Breast epithelium (tissue), 4 donors: ENCODE measurements around the gene CCL20. TPM values are rescaled to one million over a fixed set of nuclear protein-coding genes. Genes with fewer than 3 reads are reported as not detected.
A peak's percentile ranks its signal among the peaks of the same experiment; 100 is the strongest.

Source experiments
- DNase-seq, 2 donors: peaks; one replicate each; pipeline ENCODE4 v3.0.0-alpha.2; 2019; ENCODE audit warnings: low spot score in 2 of 2
- H3K27ac ChIP-seq, 2 donors: fragments of 200-600 bp; sonication (generic) in 1 of 2; one replicate each; pipeline ENCODE4 v1.5.1; 2016 to 2019; ENCODE audit warnings: mild to moderate bottlenecking in 1 of 2
- H3K27me3 ChIP-seq, 2 donors: fragments of 200-600 bp; sonication (generic) in 1 of 2; one replicate each; pipeline versions ENCODE4 v1.5.1 to v1.6.0; 2017 to 2019; ENCODE audit warnings: control low read depth in 1 of 2, mild to moderate bottlenecking in 1 of 2
- H3K36me3 ChIP-seq: fragments of 200-600 bp; one replicate; pipeline ENCODE4 v1.5.1; 2019
- H3K4me1 ChIP-seq, 2 donors: fragments of 200-600 bp; sonication (generic); one replicate each; pipeline ENCODE4 v1.5.1; 2016 to 2019; ENCODE audit warnings: control low read depth in 1 of 2
- H3K4me3 ChIP-seq, 3 donors: fragments of 200-600 bp; sonication (generic); 1 replicate in 2 of 3; 2 replicates in 1 of 3; pipeline ENCODE4 v1.5.1; 2016 to 2019; ENCODE audit warnings: mild to moderate bottlenecking in 3 of 3, moderate library complexity in 2 of 3
- H3K9me3 ChIP-seq, 2 donors: fragments of 200-600 bp; sonication (generic) in 1 of 2; one replicate each; pipeline ENCODE4 v1.5.1; 2016 to 2019; ENCODE audit warnings: control low read depth in 1 of 2
- CTCF ChIP-seq, 3 donors: fragments of 450-650 bp; IDR thresholded peaks; one replicate each; pipeline ENCODE4 v1.5.1; 2016 to 2017; ENCODE audit warnings: antibody characterized with exemption in 3 of 3, mild to moderate bottlenecking in 3 of 3, moderate library complexity in 3 of 3
- POLR2A ChIP-seq: fragments of 450-650 bp; IDR thresholded peaks from one replicate; pipeline ENCODE4 v1.6.1; 2016; ENCODE audit warnings: antibody characterized with exemption, mild to moderate bottlenecking, moderate library complexity
- POLR2AphosphoS5 ChIP-seq, 3 donors: sonication (generic); formaldehyde crosslinking; IDR thresholded peaks; one replicate each; pipeline ENCODE4 v1.6.1; 2017; ENCODE audit warnings: antibody characterized with exemption in 3 of 3
- intact Hi-C: fragments of 100-400 bp; cut with DNase I; formaldehyde crosslinking; loops from one replicate; pipeline ENCODE4 v1.15.1; 2023; ENCODE audit warnings: low total_unique reads
- total RNA-seq, 3 donors: library from RNA; depleted of rRNA; stranded (reverse); fragments of >200 nt; gene quantifications; one replicate each; pipeline ENCODE4 v1.1.0, GENCODE V29; 2016

Gene CCL20
- total RNA-seq, 3 donors from 2014 or later: 1.3 to 6.7 TPM; not detected in 1

- no peaks in the 10 kb centered on the region for H3K36me3 ChIP-seq
- H3K27me3 ChIP-seq: no peaks in the 10 kb centered on the region
- no peak for TF ChIP-seq CTCF (IDR thresholded peaks at IDR 0.05)
- TF ChIP-seq POLR2A: no peak
- TF ChIP-seq POLR2AphosphoS5 (IDR thresholded peaks at IDR 0.05): no peak
- H3K4me3 ChIP-seq: no peak overlapping the region
- intact Hi-C loops: no loop called here
- H3K9me3 ChIP-seq: no peaks in the 10 kb centered on the region
- no peak for DNase-seq
- H3K4me1 ChIP-seq: no peaks in the 10 kb centered on the region
- H3K27ac ChIP-seq: peak overlapping the region; percentile 27 to 61
Measured at GRCh38 chr2:227853765-227854271, 40.2 kb downstream of the CCL20 start.

- Histone ChIP-seq H3K36me3 (no peaks in the 10 kb centered on the region), H3K4me3 (no peak overlapping the region), H3K9me3 (no peaks in the 10 kb centered on the region), H3K4me1 (no peaks in the 10 kb centered on the region), H3K27ac (no peak overlapping the region), H3K27me3 (no peaks in the 10 kb centered on the region)
- no peak for TF ChIP-seq CTCF (IDR thresholded peaks at IDR 0.05)
- no peak for TF ChIP-seq POLR2A
- no peak for TF ChIP-seq POLR2AphosphoS5 (IDR thresholded peaks at IDR 0.05)
- no peak for DNase-seq
- intact Hi-C loops: no loop called here
Measured at GRCh38 chr2:227855440-227855839, 41.8 kb downstream of the CCL20 start.

- no peak overlapping the region for H3K27ac ChIP-seq
- intact Hi-C loops: no loop called here
- no peak for DNase-seq
- TF ChIP-seq POLR2A (no peak), CTCF (IDR thresholded peaks at IDR 0.05) (no peak), POLR2AphosphoS5 (IDR thresholded peaks at IDR 0.05) (no peak)
- H3K36me3 ChIP-seq: no peaks in the 10 kb centered on the region
- no peaks in the 10 kb centered on the region for H3K27me3 ChIP-seq
- no peak overlapping the region for H3K4me3 ChIP-seq
- H3K4me1 ChIP-seq: no peaks in the 10 kb centered on the region
- H3K9me3 ChIP-seq: no peaks in the 10 kb centered on the region
Measured at GRCh38 chr2:227856697-227857096, 43.1 kb downstream of the CCL20 start.

GRCh38 chr2:227860221-227860641 lies 46.6 kb downstream of the CCL20 start:
- Histone ChIP-seq H3K27me3 (no peaks in the 10 kb centered on the region), H3K4me1 (no peaks in the 10 kb centered on the region), H3K27ac (peak overlapping the region; percentile 25 to 46), H3K9me3 (no peaks in the 10 kb centered on the region), H3K36me3 (no peaks in the 10 kb centered on the region), H3K4me3 (peak overlapping the region in 1 of 3 donors; percentile 7)
- TF ChIP-seq POLR2A (no peak), POLR2AphosphoS5 (IDR thresholded peaks at IDR 0.05) (peak; percentile 17 to 53 (median 43)), CTCF (IDR thresholded peaks at IDR 0.05) (no peak)
- intact Hi-C loops: no loop called here
- peak; percentile 58 to 80 for DNase-seq

- no peak overlapping the region for H3K4me3 ChIP-seq
- no peaks in the 10 kb centered on the region for H3K36me3 ChIP-seq
- H3K27me3 ChIP-seq: no peaks in the 10 kb centered on the region
- no peak for DNase-seq
- no peaks in the 10 kb centered on the region for H3K9me3 ChIP-seq
- H3K4me1 ChIP-seq: no peaks in the 10 kb centered on the region
- peak overlapping the region in 1 of 2 donors; percentile 46 for H3K27ac ChIP-seq
- TF ChIP-seq POLR2AphosphoS5 (IDR thresholded peaks at IDR 0.05): no peak
- no peak for TF ChIP-seq POLR2A
- intact Hi-C loops: no loop called here
Measured at GRCh38 chr2:227861011-227861410, 47.4 kb downstream of the CCL20 start.
